CD4-positive, alpha-beta T cell treated with Interleukin-6 for 4 hours (primary cell): ENCODE data around the gene CCL28.
"Not testable (repeated sequence)": the region's sequence is repeated elsewhere in the genome, so short reads cannot be mapped to it uniquely, and the experiment has no call there.

Source experiments
- DNase-seq: peaks from one replicate; pipeline ENCODE4 v3.0.0-alpha.2; 2020; ENCODE audit warnings: mixed read lengths

CCL28 gene, protein sequence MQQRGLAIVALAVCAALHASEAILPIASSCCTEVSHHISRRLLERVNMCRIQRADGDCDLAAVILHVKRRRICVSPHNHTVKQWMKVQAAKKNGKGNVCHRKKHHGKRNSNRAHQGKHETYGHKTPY

DNA sequence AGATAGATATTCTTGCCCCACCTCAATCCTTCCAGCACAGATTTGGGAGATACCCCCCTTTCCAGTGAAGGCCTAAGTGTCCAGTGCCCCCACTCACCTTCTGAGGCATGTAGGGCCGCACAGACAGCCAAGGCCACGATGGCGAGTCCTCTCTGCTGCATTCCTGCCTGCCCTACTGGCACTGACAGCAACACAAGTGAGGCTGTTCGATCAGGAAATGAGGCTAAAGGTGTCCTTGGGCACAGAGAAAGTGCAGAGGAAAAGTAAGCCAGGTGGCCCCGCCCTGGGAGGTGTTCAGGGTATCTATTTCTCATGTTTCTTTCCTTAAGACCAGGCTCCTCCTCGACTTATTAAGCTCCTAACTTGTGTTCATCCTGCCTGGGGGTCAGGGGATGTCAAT is at the start of gene CCL28:
Gene CCL28, minus strand, starts transcription at position 236 of the 400 bp plus-strand sequence. Its CDS starts 75 bp downstream, at position 161.
- DNase-seq: no peak

GRCh38 chr5:43461066-43461465 is 48.9 kb upstream of the CCL28 start:
- DNase-seq: no peak

- no peak for DNase-seq
Observed at GRCh38 chr5:43456556-43456955, 44.4 kb upstream of the CCL28 start.

- DNase-seq: not testable (repeated sequence)
Observed at GRCh38 chr5:43441575-43441974, 29.4 kb upstream of the CCL28 start.

- no peak for DNase-seq
Observed at GRCh38 chr5:43437062-43437660, 25.0 kb upstream of the CCL28 start.

DNA sequence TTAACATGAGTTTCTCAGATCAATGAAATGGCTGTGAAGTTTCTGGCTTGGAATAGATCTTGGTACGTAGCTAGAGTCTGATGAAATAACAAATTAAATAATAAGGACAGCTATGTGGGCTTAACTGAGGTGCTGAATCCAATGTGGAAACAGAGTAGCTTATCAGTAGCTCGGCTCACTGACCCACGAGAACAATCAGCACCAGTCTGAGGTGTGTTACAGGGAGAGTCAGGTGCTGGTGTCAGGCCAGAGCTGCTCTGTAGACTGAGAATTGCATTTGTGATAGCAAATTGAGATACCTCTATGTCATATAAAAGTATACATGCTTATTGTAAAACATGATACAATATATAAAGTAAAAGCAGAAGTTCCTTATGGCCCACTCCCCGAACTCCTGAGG is 21.2 kb upstream of the CCL28 start:
- DNase-seq: no peak

DNA sequence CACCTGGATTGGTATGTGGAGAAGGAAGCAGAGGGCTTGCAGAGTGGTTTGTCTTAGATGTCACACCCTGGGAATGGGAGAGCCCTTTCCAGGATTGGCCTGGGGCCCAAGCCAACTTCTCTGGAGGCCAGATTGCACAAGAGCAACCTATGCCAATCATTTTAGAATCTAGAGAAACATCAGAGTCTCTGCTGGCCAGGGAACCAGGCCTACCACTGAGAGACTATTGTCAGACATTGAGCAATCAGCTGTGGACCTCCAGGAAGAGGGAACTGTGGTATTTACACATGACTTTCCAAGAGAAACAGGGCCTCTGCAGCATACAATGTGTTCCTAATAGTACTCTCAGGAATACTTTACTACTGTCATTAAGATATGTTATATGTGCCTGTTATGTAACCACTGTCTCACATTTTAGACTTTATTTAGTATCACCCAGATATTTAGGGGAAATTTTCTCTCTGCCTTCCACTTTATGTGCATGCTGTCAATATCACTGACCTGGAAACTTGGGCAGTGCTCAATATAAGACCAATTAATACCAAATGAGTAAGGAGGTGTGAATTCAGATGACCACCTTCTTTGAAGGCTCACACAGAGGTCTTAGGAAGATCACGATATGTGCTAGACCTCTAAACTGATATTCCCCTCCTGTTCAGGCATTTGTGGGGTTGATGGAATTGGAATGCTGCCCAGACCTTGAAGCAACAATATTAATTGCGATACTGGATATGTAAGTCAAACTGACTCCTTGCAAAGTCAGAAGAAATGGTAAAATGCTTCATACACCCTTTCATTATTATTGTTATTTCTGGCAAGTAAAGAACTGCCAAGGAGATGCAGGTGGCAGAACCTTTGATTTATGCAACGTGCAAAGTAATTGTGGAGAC is 20.5 kb upstream of the CCL28 start:
- no peak for DNase-seq

DNA sequence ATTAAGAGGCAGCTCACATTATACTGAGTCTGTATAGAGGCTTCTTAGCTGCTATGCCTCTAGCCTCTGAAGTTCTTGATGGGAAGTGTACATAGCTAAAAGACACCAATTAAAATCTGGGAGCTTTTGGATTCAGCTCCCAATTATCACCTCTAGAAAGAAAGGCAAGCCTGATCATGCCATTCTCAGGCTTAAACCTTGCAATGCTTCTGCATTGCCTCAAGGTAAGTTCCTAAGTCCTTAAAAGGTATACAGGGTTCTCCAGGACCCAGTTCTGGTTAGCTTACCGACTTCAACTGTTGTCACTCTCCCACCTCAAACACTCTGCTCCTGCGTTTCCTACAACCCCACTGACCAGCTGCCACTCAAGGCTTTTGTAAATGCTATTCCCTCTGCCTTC is 17.5 kb upstream of the CCL28 start:
- DNase-seq: no peak

DNA sequence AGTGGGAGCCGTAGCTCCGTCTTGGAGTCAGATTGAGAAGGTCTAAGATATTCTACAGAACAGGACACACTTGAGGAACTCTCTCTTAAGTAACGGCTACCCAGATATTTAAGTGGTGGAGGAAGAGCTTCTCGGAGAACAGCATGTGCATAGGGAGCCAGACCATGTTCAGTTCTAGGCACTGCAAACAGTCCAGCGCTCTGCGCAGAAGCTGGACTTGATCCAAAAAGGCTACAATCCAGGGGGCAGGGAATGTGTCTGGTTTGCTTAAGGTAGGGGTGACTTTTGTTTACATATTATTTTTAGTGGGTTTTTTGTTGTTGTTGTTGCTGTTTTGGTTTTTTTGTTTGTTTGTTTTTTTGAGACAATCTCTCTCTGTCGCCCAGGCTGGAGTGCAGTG is 16.8 kb upstream of the CCL28 start:
- DNase-seq: no peak

DNA sequence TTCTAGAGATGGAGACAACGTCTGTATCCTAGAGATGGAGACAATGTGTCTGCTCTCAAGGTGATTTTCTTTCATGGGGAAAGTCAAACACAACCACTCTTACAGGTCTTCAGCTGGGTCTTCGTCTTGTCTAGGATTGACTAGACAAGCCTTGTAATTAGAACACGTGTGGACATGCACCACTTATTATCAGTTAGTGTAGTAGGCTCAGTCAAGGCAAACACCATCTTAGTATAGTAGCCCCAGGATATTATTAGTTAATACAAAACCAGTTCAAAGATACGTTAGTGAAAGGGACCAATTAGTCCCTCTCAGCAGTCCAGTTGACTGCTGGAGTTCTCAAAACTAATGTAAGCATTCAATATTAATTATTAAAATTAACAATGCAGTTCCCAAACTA is 15.1 kb upstream of the CCL28 start:
- DNase-seq: no peak

DNA sequence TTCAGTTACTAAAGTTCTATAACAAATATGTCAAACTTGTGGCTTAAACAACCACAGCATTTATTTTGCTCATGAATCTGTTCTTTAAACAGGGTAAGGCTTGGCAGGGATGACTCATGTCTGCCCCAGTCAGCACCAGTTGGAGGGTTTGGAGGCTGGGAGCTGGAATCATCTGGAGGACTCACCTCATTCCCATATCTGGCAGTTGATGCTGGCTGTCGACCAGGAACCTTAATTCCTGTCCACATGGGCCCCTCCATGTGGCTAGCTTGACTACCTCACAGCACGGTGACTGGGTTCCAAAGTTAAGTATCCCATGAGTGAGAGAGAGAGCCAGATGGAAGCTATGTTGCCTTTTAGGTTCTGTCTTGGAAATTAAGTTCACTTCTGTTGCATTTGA is 13.8 kb upstream of the CCL28 start:
- DNase-seq: no peak

DNA sequence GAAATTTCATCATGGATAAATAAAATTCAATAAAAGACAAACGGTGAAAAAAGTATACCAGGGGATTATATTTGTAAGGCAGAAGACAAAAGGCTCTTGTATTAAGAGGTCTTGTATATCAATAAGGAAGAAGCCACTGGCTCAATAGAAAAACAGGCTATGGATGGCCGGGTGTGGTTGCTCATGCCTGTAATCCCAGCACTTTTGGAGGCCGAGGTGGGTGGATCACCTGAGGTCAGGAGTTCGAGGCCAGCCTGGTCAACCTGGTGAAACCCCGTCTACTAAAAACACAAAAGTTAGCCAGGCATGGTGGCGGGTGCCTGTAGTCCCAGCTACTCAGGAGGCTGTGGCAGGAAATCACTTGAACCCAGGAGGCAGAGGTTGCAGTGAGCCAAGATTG is 10.9 kb upstream of the CCL28 start:
- not testable (repeated sequence) for DNase-seq

DNA sequence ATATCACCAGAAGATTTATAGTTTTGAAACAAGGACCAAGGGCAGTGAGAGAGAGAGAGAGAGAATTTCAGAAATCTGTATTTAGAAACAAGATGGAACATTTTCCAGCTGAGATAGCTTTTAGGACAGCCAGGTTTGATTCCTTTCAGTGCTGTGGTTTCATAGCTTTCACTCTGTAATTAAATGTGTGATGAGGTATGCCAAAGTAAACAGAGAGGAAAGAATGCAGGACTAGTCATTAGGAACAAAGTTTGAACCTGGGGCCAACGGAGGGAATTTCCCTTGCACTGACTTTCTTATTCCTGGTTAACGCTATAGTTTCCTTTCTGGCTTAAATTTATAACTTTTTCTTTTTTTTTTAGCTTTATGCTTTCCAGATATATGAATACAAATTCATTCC is 10.0 kb upstream of the CCL28 start:
- DNase-seq: no peak

DNA sequence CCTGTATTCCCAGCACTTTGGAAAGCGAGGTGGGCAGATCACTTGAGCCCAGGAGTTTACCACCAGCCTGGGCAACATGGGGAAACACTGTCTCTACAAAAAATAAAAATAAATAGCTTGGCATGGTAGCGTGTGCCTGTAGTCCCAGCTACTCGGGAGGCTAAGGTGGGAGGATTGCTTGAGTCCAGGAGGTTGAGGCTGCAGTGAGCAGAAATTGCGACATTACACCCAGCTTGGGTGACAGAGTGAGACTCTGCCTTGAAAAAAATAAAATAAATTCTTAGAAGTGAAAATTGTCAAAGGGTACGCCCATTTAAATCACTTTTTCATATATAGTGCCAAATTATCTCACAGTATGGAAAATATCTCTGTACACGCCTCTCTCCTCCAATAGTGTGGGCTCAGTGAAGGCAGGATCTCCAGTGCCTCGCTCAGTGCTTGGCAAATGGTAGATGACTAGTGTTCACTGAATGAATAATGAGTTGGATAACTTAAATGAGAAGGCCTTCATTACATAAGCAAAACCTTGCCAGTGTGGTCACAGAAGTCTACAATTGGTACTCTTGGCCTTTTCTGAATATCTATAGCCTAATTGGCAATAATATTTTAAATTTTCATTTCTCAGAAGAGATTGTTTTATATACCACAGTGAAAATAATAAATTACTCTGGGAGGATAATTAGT is 9.4 kb upstream of the CCL28 start:
- DNase-seq: no peak

DNA sequence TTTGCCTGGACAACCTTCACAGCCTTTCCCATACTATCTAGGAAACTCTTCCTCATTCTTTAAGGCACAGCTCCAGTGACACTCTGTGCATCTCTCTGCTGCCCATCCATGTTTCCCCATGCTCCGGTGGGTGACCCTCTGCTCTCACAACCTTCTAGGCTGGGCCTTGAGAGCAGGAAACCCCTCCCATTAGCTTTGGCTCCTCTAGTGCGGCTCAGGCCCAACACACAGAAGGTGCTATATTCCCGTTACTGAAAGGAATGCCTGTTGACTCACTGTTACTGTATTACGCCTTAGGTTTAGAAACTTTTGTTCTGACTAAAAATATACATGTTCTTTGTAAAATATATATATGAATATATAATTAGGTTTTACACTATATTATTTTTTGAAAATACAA is 8.1 kb upstream of the CCL28 start:
- no peak for DNase-seq

GRCh38 chr5:43418561-43418960 is 6.4 kb upstream of the CCL28 start:
- DNase-seq: no peak

DNA sequence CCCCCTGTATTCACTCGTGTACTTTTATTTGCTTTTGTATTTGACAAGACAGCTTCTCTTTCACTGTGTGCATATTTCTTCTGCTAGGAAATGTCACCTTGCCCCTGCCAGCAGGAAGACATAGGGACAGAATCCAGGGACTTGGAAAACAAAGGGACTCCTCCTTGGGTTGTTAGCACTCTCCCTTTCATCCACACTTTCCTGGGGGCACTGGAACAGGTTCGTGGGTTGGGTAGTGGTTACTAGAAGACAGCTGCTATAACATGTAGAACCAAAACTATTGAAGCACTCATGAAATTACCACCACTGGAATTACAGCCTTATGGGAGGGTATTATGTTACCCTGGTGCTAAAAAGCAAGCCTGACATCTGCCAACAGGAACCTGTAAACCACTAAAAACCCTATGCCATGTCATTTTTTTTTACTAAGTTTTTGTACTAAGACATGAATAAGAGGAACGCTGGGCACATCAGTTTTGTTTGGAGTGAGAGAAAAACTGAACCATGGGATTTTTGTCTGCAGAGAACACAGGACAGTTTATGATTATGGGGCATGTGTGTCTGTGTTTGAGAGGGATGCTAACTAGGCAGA is 4.7 kb upstream of the CCL28 start:
- DNase-seq: no peak

- no peak for DNase-seq
Observed at GRCh38 chr5:43415935-43416802, 4.0 kb upstream of the CCL28 start.

DNA sequence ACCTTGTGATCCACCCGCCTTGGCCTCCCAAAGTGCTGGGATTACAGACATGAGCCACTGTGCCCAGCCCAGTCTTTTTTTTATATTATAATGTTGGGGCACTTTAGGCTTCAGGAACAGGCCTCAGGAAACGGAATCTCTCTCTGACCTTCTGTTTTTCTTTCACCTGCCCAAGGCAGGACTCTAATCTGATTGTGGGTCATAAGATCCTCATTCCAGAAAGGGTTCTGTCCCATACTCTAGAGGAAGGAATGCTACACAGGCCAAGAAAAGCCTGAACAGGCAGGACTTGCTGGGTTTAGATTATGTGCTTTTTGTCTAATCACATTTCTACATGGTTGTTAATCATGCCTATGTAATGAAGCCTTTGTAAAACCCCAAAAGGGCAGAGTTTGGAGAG is 1.8 kb upstream of the CCL28 start:
- DNase-seq: no peak

- no peak for DNase-seq
Observed at GRCh38 chr5:43412644-43413043, 453 bp upstream of the CCL28 start.

GRCh38 chr5:43411495-43411894 is 696 bp downstream of the CCL28 start:
- no peak for DNase-seq

GRCh38 chr5:43410414-43410813 is 1.8 kb downstream of the CCL28 start:
- no peak for DNase-seq
